HG02642 (cell line): ENCODE measurements around the gene ANKRD18A.
A peak's percentile ranks its signal among the peaks of the same experiment; 100 is the strongest.
"Not testable (repeated sequence)": the region's sequence is repeated elsewhere in the genome, so short reads cannot be mapped to it uniquely, and the experiment has no call there.

Experiments used
- ATAC-seq: cut with Tn5 transposase; IDR thresholded peaks from one replicate; pipeline ENCODE4 v1.9.1; 2021; ENCODE audit warnings: mild to moderate bottlenecking; ENCODE audit not compliant: unreplicated experiment, poor library complexity

The ANKRD18A gene

DNA sequence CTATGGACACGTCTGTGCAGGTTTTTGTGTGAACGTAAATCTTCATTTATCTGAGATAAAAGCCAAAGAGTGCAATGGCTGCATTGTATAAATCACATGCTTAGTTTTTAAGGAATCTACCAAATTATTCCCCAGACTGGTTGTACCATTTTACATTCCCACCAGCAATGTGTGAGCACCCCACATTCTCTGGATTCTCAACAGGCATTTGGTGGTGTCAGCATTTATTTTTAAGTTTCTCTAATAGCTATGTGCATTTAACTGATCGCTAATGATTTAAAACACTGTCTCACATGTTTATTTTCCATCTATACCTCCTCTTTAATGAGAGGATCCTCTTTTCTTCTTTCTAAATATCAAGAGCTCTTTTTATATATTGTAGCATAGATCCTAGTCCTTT lies 13.9 kb upstream of the ANKRD18A start:
- ATAC-seq, result no peak

DNA sequence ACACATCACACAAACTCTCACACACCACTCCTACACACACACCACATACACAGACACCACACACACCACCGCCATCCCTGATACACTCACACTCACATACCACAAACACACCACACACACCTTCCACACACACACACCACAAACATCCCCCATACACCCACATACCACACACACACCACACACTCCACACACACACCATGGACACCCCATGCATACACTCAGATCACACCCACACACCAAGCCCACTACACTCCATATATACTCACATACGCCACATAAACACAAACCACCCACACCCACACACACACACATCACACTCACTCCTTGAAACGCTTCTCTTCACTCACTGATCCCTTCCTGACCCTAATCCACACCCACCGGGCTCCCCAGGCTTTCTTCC lies 9.1 kb upstream of the ANKRD18A start:
- no peak for ATAC-seq

DNA sequence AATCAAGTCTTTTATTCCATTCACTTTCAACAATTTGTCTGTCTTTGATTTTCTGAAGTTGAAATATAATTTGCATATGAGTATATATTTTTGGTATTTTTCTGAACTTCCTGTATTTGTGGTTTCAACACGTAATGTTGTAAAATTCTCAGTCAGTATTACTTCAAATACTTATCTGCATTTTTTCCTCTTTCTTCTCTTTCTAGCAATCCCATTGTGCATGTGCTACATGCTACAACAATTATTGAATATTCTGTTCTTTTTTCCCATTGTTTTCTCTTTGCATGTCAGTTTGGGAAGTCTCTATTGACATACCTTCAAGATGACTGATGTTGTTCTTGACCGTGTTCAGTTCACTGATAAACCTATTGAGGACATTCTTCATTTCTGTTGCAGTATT lies 5.6 kb upstream of the ANKRD18A start:
- no peak for ATAC-seq

DNA sequence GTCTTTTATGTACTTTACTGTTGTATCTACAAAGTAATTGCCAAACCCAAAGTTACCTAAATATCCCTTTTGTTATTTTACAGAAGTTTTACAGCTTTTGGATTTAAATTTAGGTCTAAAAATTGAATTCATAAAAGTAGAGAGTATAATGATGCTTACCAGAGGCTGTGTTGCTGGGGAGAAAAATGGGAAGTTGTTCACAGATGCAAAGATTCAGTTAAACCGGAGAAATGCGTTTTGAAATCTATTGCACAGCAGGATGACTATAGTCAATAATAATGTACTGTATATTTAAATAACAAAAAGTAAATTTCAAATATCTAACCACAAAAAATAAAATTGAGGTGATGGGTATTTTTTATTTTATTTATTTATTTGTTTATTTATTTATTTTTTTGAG lies 2.6 kb upstream of the ANKRD18A start:
- ATAC-seq, result no peak

DNA sequence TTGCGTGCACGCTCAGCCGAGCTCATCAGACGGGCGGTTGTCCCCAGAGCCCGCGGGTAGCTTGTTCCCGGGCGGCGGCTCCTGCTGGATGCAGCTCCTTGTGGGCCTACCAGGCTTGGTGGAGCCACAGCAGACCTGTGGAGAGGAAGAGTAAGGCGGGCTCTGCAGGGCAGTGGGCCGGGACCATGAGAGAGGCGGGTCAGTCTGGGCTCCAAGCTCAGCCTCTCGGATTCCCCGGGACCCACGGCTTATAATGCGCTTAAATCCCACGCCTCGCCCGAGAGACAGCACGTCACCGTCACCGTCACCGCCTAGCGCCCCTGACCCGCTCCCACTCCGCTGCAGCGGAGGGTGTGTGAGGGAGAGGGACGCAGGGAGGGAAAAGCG lies 1.9 kb upstream of the ANKRD18A start:
- no peak for ATAC-seq

DNA sequence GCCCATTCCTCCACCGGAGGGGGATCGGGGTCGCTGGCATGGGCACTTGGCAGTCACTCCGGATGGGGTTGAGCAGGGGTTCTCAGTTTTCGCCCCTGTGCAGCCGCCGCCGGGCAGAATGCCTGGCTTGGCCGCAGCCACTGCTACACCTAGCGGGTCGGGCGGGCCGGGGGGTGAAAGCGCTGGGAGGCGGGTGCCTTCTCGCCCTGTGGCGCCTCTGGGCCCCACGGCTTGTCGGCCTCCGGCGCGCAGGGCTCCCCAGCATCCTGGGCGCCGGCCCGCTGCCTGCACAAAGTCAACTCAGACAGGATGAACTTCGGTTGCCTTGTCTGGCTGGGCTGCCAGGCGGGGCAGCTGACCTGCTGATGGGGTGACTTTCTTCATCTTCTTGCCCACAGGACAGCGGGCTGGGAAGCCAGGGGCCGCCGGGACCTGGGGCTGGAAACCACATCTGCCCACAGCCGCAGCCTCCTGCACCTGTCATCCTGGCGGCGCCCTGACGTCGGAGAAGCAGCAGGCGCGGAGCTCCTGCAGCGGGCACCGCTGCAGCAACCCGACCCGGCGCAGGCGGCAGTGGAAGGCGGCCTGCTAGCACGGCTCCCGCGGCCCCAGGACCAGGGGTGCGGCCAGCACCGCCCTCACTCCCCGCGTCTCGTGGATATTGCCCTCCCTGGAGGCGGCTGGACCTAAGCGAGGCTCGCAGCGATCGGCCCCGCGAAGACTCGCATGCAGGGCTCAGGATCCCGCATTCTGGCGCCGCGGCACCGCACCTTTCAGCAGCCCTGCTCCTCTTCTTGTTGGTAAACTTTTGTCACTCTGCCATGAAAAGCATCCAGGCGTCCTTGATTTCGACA lies 1.3 kb upstream of the ANKRD18A start:
- ATAC-seq, result peak; percentile 25

DNA sequence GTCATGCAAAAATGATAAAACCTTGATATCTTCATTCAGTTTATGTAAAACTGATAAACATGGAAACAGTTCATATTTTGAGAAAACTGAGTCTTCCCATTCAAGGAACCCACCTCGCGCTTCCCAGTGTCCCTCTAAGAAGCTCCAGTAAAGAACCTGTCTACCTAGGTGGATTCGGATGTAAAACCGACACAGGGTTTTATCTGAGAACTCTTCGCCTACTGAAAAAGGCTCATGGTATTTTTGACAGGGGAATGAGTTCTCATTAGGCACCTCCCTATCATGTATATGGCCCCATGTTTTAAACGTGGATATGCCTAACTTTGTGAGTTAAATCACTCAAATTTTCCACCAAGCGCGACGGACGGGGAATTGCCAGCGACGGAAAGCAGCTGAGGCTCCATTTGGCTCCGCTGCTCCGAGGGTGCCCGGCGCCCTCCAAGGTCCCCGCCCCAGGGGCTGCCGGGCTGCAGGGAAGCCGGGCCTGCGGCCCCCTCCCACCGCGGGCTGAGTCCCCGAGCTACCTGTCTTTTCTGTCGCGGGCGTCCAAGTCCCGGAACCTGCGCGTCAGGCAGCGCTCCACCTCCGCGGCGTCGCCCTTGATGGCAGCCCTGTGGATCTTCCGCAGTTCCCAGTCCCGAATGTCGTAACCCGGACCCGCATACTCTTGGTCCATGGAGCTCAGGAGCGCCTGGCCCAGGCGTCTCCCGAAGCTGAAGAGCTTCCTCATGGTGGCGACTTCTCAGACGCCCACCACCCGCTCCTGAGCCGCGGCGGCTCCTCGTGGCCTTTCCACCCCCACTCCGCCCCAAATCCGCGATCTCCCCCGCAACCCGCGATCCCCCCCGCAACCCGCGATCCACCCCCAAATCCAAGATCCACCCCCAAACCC lies 594 bp downstream of the ANKRD18A start:
- no peak for ATAC-seq

DNA sequence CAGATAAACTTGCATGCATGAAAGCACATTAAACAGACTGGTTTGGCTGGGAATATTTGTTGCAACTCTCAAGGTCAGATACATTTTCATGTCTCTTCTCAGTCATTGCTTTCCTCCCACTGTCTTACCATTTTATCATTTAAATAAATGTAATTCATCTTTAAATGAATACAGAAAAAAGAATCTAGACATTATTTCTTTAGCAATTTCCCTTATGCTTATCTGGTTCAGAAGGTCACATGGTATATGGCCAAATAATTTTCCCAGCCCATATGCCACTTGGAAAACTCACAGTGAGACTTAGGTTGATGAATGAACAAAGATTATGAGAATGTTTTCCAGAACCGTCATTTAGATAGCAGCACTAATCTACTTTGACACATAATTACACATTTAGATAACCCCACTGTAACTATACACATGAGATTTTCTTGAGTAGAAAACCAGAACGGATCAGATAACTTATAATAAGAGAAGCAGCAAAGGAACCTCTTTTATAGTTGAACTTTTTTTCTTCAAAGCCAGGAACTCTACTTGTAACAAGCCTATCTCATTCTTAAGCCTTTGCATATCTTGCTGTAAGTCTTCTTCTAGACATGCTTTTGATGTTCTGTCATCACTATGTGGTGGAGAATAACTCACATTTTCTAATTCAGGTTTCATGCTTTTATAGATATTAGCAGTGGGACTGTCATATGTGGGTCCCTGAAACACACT lies 22.2 kb downstream of the ANKRD18A start:
- ATAC-seq, result not testable (repeated sequence)

DNA sequence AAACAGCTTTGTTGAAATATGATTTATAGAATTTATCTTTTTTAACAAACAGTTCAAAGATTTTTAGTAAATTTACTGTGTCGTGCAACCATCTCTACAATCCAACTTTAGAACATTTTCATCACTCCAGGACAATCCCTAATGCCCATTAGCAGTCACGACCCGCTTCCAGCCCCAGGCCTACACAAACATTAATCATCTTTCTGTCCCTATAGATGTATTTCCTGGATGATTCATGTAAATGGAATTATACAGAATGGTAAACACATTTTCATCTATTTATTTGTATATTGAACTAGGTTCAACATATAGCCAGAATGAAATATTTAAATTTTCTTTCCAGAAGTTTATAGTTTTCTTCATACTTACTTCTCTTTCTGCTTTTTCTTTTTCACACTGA lies 25.3 kb downstream of the ANKRD18A start:
- not testable (repeated sequence) for ATAC-seq

DNA sequence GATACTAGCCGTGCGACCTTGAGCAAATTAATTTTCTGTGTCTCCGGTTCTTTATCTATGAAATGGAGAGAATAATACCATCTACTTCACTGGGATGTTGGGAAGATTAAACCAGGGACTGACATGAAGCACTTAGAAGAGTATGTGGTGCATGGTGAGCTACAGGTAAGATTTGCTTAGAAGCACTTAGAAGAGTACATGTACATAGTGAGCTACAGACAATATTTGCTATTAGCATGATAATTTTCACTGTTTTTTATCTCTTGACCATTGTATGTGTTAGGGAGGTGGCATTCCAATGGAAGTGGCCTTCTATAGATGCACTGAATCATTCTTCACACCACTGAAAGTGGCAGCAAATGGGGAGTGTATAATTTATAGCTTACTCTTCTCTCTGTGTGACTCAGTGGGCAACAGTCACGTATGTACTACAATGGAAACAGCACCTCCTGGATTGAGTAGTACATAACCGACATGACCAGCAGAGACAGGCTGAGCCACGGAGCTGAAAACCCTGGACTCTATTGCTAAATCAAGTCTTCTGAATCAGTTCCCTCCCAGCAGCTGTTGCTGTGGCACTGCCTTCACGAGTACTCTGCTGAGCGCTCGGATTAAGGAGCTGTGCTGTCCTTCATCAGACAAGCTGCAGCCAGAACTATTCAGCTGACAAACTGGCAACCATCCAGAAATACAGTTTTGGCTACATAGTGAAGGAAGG lies 28.9 kb downstream of the ANKRD18A start:
- not testable (repeated sequence) for ATAC-seq

DNA sequence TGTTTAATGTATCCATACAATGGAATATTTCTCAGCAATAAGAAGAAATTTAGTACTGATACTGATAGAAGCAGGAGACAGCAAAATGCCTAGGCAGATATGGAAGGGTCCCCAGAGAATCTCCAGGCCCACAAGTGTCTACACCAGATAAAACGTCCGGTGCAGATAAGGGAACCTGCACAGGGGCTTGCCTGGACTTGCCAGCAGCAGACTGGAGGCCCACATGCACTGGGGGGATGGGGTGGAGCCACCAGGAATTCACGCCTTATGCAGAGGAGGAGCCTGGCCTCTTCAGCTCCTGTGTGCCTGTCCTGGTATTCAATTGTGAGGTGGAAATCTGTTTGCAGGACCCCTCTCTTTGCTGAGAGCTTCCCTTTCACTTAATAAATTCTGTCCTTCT lies 36.6 kb downstream of the ANKRD18A start:
- ATAC-seq, result not testable (repeated sequence)

DNA sequence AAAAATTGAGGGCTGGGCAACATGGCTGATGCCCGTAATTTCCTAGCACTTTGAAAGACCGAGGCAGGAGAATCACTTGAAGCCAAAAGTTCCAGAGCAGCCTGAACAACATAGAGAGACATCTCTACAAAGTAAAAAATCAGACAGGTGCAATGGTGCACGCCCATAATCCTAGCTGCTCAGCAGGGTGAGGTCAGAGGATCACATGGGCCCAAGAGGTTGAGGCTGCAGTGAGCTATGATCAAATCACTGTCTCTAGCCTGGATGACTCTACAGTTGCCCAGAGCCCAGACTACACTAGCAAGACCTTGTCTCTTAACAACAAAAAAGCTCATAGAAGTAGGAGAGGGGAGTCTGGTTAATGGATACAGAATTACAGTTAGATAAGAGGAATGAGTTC lies 40.3 kb downstream of the ANKRD18A start:
- not testable (repeated sequence) for ATAC-seq

DNA sequence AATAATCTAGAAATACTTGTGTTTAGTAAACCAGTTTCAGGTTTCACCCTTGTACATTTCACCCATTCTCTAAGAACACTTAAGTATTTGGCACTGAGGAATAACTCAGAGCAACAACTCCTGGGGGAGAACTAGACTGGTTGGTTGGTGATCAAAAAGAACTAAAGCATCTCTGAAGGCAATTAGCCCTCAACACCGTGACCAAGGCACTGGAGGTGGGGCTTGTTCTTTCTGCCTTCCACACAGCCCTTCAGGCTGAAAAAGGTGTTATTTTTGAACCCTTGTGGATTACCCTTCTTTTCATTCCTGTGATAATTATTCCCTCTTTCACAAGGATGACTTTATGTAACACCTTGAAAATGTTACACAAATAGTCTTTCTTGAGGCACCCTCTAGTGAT lies 44.2 kb downstream of the ANKRD18A start:
- not testable (repeated sequence) for ATAC-seq

DNA sequence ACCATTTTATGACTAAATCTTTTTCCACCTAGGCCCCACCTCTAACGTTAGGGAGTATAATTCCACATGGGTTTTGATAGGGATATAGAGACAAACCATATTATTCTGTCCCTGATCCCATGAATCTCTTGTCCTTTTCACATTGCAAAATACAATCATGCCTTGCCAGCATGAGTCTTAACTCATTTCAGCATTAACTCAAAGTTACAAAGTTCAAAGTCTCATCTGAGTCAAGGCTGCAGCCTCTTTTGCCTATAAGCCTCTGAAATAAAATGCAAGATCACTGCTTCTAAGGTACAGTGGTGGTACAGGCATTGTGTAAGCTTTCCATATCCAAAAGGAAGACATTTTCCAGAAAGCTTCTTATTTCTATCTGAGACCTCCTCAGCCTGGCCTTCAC lies 54.3 kb downstream of the ANKRD18A start:
- ATAC-seq, result not testable (repeated sequence)

DNA sequence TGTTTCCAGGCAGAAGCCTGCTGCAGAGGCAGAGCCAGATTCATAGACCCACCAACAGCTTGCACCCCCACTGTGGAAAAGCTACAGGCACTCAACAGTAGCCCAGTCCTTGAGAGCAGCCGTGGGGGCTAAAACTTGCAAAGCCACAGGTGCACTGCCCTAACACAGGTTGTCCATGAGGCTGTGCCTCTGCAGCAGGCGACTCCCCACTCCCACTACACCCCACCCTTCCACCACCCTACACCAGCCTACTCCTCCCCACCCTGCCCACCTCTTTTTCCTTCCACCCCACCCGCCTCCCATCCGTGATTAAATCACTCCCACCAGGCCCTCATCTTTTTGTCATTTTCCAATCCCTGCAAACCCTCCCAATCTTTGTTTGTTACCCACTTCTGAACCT lies 55.2 kb downstream of the ANKRD18A start:
- ATAC-seq, result not testable (repeated sequence)

DNA sequence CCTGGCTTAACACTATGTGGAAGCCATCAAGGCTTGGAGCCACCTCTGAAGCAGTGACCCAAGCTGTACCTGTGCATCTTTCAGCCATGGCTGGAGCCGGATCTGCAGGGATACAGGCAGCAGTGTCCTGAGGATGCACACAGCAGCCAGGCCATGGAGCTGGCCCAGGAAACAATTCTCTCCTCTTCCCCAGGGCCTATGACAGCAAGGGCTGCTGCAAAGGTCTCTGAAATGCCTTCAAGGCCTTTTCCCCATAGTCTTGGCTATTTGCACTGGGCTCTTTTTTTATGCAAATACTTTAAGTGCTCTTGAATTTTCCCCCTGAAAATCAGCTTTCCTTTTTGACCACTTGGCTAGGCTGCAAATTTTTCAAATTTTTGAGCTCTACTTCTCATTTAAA lies 56.5 kb downstream of the ANKRD18A start:
- not testable (repeated sequence) for ATAC-seq

DNA sequence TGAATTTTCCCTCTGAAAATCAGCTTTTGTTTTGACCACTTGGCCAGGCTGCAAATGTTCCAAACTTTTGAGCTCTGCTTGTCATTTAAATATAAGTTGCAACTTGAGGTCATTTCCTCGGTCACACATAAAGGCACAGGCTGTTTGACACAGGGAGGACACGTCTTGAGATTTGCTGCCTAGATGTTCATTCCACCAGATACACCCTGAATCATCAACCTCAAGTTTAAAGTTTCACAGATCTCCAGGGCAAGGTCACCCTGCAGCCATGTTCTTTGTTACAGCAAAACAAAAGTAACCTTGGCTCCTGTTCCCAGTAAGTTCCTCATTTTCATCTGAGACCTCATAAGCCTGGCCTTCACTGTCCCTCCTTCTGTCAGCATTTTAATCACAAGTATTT lies 59.3 kb downstream of the ANKRD18A start:
- not testable (repeated sequence) for ATAC-seq

DNA sequence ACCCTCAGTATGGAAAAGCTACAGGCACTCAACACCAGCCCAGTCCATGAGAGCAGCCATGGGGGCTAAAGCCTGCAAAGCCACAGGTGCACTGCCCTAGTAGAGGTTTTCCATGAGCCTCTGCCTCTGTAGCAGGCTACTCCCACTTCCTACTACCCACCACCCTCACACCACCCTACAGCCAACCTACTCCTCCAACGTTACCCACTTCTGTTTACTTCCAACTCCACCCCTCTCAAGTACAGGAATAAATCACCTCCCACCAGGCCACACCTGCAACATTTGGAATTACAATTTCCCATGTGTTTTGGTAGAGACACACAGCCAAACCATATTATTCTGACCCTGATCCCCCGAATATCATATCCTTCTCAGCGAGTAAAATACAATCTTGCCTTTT lies 61.2 kb downstream of the ANKRD18A start:
- not testable (repeated sequence) for ATAC-seq

DNA sequence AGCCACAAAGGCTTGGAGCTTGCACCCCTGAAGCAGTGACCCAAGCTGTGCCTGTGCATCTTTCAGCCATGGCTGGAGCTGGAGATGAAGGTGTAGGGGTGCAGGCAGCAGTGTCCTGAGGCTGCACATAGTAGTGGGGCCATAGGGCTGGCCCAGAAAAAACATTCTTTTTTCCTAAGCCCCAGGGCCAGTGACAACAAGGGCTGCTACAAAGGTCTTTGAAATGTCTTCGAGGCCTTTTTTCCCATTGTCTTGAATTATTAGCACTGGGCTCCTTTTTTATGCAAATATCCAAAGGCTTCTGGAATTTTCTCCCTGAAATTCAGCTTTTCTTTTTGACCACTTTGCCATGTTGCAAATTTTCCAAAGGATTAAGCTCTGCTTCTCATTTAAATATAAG lies 62.6 kb downstream of the ANKRD18A start:
- not testable (repeated sequence) for ATAC-seq

DNA sequence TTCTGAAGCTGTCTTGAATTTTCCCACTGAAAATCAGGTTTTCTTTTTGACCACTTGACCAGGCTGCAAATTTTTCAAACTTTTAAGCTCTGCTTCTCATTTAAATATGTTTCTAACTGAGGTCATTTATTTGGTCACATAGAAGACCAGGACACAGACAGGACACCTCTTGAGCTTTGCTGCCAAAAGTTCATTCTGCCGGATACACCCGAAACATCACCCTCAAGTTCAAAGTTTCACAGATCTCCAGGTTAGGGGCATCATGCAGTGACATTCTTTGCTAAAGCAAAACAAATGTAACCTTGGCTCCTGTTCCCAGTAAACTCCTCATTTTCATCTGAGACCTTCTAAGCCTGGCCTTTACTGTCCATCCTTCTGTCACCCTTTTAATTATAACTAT lies 65.4 kb downstream of the ANKRD18A start:
- not testable (repeated sequence) for ATAC-seq
